ENCODE measurements around the gene PYGM. TPM values are rescaled to one million over a fixed set of nuclear protein-coding genes. Genes with fewer than 3 reads are reported as not detected.

PYGM gene
- total RNA-seq, 1 experiment from 2014 or later = 0.45 TPM

Other genes starting within 250 kb of the PYGM start
- not detected in 2 replicates for gene SLC22A11, start 204.0 kb downstream of the PYGM start, total RNA-seq (2014; rRNA removed; shearing (Covaris generic))
- gene SLC22A12, start 168.8 kb downstream of the PYGM start, total RNA-seq (2014; rRNA removed; shearing (Covaris generic)) = not detected in 2 replicates
- not detected in 2 replicates for gene NRXN2, start 36.8 kb downstream of the PYGM start, total RNA-seq (2014; rRNA removed; shearing (Covaris generic))
- 0.08 and 3.1 TPM in 2 replicates for gene RASGRP2, start 15.8 kb downstream of the PYGM start, total RNA-seq (2014; rRNA removed; shearing (Covaris generic))
- 154 and 170 TPM in 2 replicates for gene SF1, start 18.6 kb upstream of the PYGM start, total RNA-seq (2014; rRNA removed; shearing (Covaris generic))
- 19.2 and 22.9 TPM in 2 replicates for gene MAP4K2, start 43.2 kb upstream of the PYGM start, total RNA-seq (2014; rRNA removed; shearing (Covaris generic))
- gene MEN1, start 50.6 kb upstream of the PYGM start, total RNA-seq (2014; rRNA removed; shearing (Covaris generic)) = 13.8 and 22.0 TPM in 2 replicates
- 0.03 TPM in 1 of 2 replicates, not detected in the other for gene CDC42BPG, start 84.7 kb upstream of the PYGM start, total RNA-seq (2014; rRNA removed; shearing (Covaris generic))
- gene EHD1, start 118.6 kb upstream of the PYGM start, total RNA-seq (2014; rRNA removed; shearing (Covaris generic)) = 75.2 and 85.7 TPM in 2 replicates
- gene ATG2A, start 157.2 kb upstream of the PYGM start, total RNA-seq (2014; rRNA removed; shearing (Covaris generic)) = 22.5 and 23.2 TPM in 2 replicates
- gene PPP2R5B, start 164.7 kb upstream of the PYGM start, total RNA-seq (2014; rRNA removed; shearing (Covaris generic)) = 20.6 and 30.6 TPM in 2 replicates
- not detected in 2 replicates for gene GPHA2, start 175.9 kb upstream of the PYGM start, total RNA-seq (2014; rRNA removed; shearing (Covaris generic))
- gene MAJIN, start 212.1 kb upstream of the PYGM start, total RNA-seq (2014; rRNA removed; shearing (Covaris generic)) = not detected in 2 replicates
- not detected in 2 replicates for gene BATF2, start 237.0 kb upstream of the PYGM start, total RNA-seq (2014; rRNA removed; shearing (Covaris generic))

All from SJSA1 (cell line).